Measurements from ENCODE around the gene KRCC1.

Gene KRCC1

DNA sequence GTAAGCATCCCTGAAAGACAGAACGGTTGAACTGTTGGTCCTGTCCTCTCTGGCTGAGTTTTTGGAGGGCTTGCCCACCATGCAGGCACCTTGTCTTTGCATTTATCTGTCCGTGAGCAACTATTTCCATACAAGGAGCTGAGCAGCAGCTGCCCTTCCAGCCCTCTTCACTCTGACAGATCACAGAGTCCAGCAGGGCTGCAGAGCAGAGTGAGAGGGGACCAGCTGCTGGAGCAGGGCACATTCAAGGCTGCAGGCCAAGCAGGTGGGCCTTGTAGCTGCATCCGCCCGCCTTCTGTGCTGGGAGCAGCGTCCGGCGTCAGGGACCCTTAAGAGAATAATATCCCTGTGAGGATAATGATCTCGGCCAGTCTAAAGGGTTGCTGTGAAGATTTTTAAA, 21.5 kb upstream of the KRCC1 start:
- Histone ChIP-seq H3K27me3 (ENCODE audit: insufficient read depth, low read length, poor library complexity, severe bottlenecking) (no peaks in the 10 kb centered on the region), H2AFZ (ENCODE audit: low read length) (no peak overlapping the region), H3K4me3 (ENCODE audit: low read length, poor library complexity, severe bottlenecking) (no peak overlapping the region), H3F3A (ENCODE audit: low read depth) (no peaks in the 10 kb centered on the region), H3K4me1 (ENCODE audit: insufficient read depth, low read length, poor library complexity, severe bottlenecking) (no peaks in the 10 kb centered on the region), H3K9ac (ENCODE audit: low read depth, low read length, poor library complexity, severe bottlenecking) (no peak overlapping the region), H3K4me2 (ENCODE audit: low read depth, low read length, poor library complexity, severe bottlenecking) (no peak overlapping the region), H3K9me3 (ENCODE audit: insufficient read depth, low read depth, low read length) (no peaks in the 10 kb centered on the region), H4K20me1 (ENCODE audit: insufficient read depth, low read length, poor library complexity, severe bottlenecking) (no peaks in the 10 kb centered on the region), H3K9me2 (replicated peaks; ENCODE audit: low read depth, low read length) (no peaks in the 10 kb centered on the region), H3K36me3 (ENCODE audit: insufficient read depth, low read length) (no peaks in the 10 kb centered on the region), H3K79me2 (ENCODE audit: insufficient read depth, low read length) (no peaks in the 10 kb centered on the region)
- TF ChIP-seq EZH2phosphoT487 (IDR thresholded peaks at IDR 0.05; ENCODE audit: borderline replicate concordance) (no peak), CTCF (conservative IDR thresholded peaks at IDR 0.05; ENCODE audit: low read length) (no peak)

DNA sequence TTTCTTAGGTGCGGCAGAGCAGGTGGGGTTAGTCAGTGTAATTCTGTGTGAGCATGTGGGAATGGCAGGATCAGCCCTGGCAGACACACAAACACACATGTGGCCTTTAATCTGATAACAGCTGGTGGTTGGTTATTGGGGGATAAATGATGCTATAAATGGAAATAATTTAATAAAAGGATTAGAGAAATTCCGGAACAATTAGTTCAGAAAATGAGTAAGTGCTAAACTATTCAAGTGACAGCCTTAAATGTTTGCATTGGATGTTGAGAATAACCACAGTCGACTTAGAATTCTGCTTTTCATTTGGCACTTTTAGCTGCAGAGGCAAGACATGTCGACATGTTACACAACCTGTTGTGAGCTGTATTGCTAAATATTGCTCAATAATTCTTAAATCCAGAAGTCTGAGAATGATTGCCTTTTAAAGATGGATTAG, 19.3 kb upstream of the KRCC1 start:
- no peak overlapping the region for H2AFZ ChIP-seq (ENCODE audit: low read length)
- no peak overlapping the region for H3K4me3 ChIP-seq (ENCODE audit: low read length, poor library complexity, severe bottlenecking)
- H3K9me3 ChIP-seq (ENCODE audit: insufficient read depth, low read depth, low read length) = no peaks in the 10 kb centered on the region
- no peaks in the 10 kb centered on the region for H3K4me1 ChIP-seq (ENCODE audit: insufficient read depth, low read length, poor library complexity, severe bottlenecking)
- no peaks in the 10 kb centered on the region for H3K36me3 ChIP-seq (ENCODE audit: insufficient read depth, low read length)
- no peaks in the 10 kb centered on the region for H3K9me2 ChIP-seq (replicated peaks; ENCODE audit: low read depth, low read length)
- no peak overlapping the region for H3K9ac ChIP-seq (ENCODE audit: low read depth, low read length, poor library complexity, severe bottlenecking)
- no peaks in the 10 kb centered on the region for H3K79me2 ChIP-seq (ENCODE audit: insufficient read depth, low read length)
- no peaks in the 10 kb centered on the region for H4K20me1 ChIP-seq (ENCODE audit: insufficient read depth, low read length, poor library complexity, severe bottlenecking)
- TF ChIP-seq EZH2phosphoT487 (IDR thresholded peaks at IDR 0.05; ENCODE audit: borderline replicate concordance) (no peak), CTCF (conservative IDR thresholded peaks at IDR 0.05; ENCODE audit: low read length) (no peak)
- no peaks in the 10 kb centered on the region for H3K27me3 ChIP-seq (ENCODE audit: insufficient read depth, low read length, poor library complexity, severe bottlenecking)
- H3F3A ChIP-seq (ENCODE audit: low read depth) = no peaks in the 10 kb centered on the region
- no peak overlapping the region for H3K4me2 ChIP-seq (ENCODE audit: low read depth, low read length, poor library complexity, severe bottlenecking)

- no peak overlapping the region for H2AFZ ChIP-seq (ENCODE audit: low read length)
- no peaks in the 10 kb centered on the region for H3K4me1 ChIP-seq (ENCODE audit: insufficient read depth, low read length, poor library complexity, severe bottlenecking)
- H3K4me2 ChIP-seq (ENCODE audit: low read depth, low read length, poor library complexity, severe bottlenecking) = no peak overlapping the region
- no peak overlapping the region for H3K9ac ChIP-seq (ENCODE audit: low read depth, low read length, poor library complexity, severe bottlenecking)
- H3K9me3 ChIP-seq (ENCODE audit: insufficient read depth, low read depth, low read length) = no peaks in the 10 kb centered on the region
- no peak overlapping the region for H3K4me3 ChIP-seq (ENCODE audit: low read length, poor library complexity, severe bottlenecking)
- TF ChIP-seq CTCF (conservative IDR thresholded peaks at IDR 0.05; ENCODE audit: low read length) (no peak), EZH2phosphoT487 (IDR thresholded peaks at IDR 0.05; ENCODE audit: borderline replicate concordance) (no peak)
- H4K20me1 ChIP-seq (ENCODE audit: insufficient read depth, low read length, poor library complexity, severe bottlenecking) = no peaks in the 10 kb centered on the region
- H3F3A ChIP-seq (ENCODE audit: low read depth) = no peaks in the 10 kb centered on the region
- H3K27me3 ChIP-seq (ENCODE audit: insufficient read depth, low read length, poor library complexity, severe bottlenecking) = no peaks in the 10 kb centered on the region
- H3K79me2 ChIP-seq (ENCODE audit: insufficient read depth, low read length) = no peaks in the 10 kb centered on the region
- no peaks in the 10 kb centered on the region for H3K9me2 ChIP-seq (replicated peaks; ENCODE audit: low read depth, low read length)
- no peaks in the 10 kb centered on the region for H3K36me3 ChIP-seq (ENCODE audit: insufficient read depth, low read length)
Measured at GRCh38 chr2:88074150-88074549, 18.6 kb upstream of the KRCC1 start.
